Measurements from ENCODE around the gene PLB1. TPM values are rescaled to one million over a fixed set of nuclear protein-coding genes. Genes with fewer than 3 reads are reported as not detected.

Gene PLB1
- total RNA-seq, 2 donors from 2014 or later = 7.4 to 9.6 TPM

DNA sequence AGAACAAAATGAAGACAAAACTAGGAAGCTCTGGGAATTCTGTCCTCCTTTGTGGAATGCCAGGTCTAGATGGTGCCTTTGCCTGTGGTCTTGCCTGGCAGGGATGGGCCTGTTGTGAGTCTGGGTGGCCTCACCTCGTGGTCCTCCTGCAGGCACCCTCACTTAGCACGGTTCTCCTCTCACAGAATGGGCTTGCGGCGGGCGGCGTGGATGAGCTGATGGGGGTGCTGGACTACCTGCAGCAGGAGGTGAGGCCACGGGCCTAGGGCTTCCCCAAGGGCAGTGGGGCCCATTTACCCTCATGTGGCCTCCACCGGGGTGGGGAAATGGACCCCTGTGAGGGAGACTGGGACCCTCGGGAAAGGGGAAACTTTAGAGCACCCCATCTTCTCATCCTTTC lies 42.3 kb downstream of the PLB1 start:
- TF ChIP-seq CTCF (IDR thresholded peaks at IDR 0.05) = no peak
- no peak for TF ChIP-seq POLR2A (IDR thresholded peaks at IDR 0.05)
- no peak for TF ChIP-seq POLR2AphosphoS5 (IDR thresholded peaks at IDR 0.05)
- intact Hi-C loops (cut with DNase I) = no loop called here
- no peak for DNase-seq (ENCODE audit: low spot score)
- Histone ChIP-seq H3K9me3 (no peaks in the 10 kb centered on the region), H3K36me3 (no peaks in the 10 kb centered on the region), H3K4me3 (no peak overlapping the region), H3K4me1 (replicated peaks) (no peaks in the 10 kb centered on the region), H3K27ac (no peak overlapping the region), H3K27me3 (replicated peaks; ENCODE audit: insufficient read depth) (no peaks in the 10 kb centered on the region)
- WGBS = 93% methylated on average over 9 of the region's 9 CpGs

- H3K27me3 ChIP-seq (replicated peaks; ENCODE audit: insufficient read depth) = no peaks in the 10 kb centered on the region
- no peaks in the 10 kb centered on the region for H3K4me1 ChIP-seq (replicated peaks)
- no peak overlapping the region for H3K4me3 ChIP-seq
- H3K36me3 ChIP-seq = no peaks in the 10 kb centered on the region
- H3K27ac ChIP-seq = no peak overlapping the region
- H3K9me3 ChIP-seq = no peaks in the 10 kb centered on the region
- intact Hi-C loops (cut with DNase I) = no loop called here
- 79% methylated on average over 6 of the region's 9 CpGs for WGBS
- no peak for TF ChIP-seq POLR2A (IDR thresholded peaks at IDR 0.05)
- no peak for DNase-seq (ENCODE audit: low spot score)
Observed at GRCh38 chr2:28538652-28539051, 42.8 kb downstream of the PLB1 start.

GRCh38 chr2:28539118-28539541 lies 43.3 kb downstream of the PLB1 start:
- Histone ChIP-seq H3K4me3 (no peak overlapping the region), H3K27ac (no peak overlapping the region), H3K36me3 (no peaks in the 10 kb centered on the region), H3K4me1 (replicated peaks) (no peaks in the 10 kb centered on the region), H3K9me3 (no peaks in the 10 kb centered on the region), H3K27me3 (replicated peaks; ENCODE audit: insufficient read depth) (no peaks in the 10 kb centered on the region)
- 44% methylated on average over 14 of the region's 14 CpGs for WGBS
- intact Hi-C loops (cut with DNase I) = no loop called here
- no peak for DNase-seq (ENCODE audit: low spot score)
- TF ChIP-seq CTCF (IDR thresholded peaks at IDR 0.05) (no peak), POLR2A (IDR thresholded peaks at IDR 0.05) (no peak)

DNA sequence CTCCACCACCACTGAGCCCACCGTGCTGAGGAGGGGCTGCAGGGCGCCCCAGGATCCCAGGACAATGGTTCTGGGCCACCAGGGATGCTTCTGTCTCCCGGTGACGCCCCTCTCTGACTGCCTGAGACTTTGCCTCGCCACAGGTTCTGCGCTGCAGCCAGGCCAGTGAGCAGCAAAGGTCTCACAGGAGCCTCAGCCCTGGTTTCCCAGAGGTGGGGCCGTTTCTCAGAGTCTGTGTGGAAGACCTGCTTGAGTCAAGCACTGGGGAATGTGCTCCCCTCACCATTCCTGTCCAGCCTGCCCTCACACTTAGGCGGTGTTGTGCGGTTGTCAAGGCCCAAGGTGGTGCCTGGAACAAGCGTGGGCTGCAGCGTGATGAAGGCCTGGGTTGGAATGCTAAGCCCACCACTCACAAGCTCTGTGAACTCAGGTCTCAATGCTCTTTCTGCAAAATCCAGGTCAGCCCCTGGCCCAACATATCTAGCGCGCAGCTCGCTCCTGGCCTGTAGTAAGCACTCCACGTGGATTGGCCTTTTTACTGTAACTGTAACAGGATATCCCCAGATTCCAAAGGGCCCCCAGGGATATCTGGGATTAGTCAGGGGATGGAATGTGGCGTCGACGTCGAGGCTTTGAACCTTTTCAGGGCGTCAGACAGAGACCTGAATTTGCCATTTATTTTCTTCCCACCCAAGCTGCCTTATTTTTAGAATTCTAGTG lies 47.6 kb downstream of the PLB1 start:
- Histone ChIP-seq H3K4me1 (replicated peaks) (no peaks in the 10 kb centered on the region), H3K36me3 (no peaks in the 10 kb centered on the region), H3K27me3 (replicated peaks; ENCODE audit: insufficient read depth) (no peaks in the 10 kb centered on the region), H3K9me3 (no peaks in the 10 kb centered on the region), H3K27ac (no peak overlapping the region), H3K4me3 (no peak overlapping the region)
- intact Hi-C loops (cut with DNase I) = no loop called here
- DNase-seq (ENCODE audit: low spot score) = no peak
- TF ChIP-seq POLR2A (IDR thresholded peaks at IDR 0.05) (no peak), POLR2AphosphoS5 (IDR thresholded peaks at IDR 0.05) (no peak), CTCF (IDR thresholded peaks at IDR 0.05) (no peak)
- WGBS = 86% methylated on average over 20 of the region's 20 CpGs

DNA sequence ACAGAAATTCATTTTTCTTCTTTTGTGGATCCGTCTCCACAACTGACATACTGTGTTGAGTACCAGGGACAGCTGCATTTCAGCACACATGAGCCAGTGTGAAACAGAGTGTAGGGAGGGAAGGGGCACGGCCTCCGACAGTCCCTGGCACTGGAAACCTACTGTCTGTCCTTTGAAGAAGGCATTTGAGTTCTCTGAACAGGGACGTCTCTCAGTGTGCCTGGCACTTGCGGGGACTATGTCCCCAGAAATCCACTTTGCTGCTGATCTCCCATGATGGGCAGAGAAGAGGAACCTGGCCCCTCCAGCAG lies 48.1 kb downstream of the PLB1 start:
- no peak for DNase-seq (ENCODE audit: low spot score)
- intact Hi-C loops (cut with DNase I) = no loop called here
- H3K27ac ChIP-seq = no peak overlapping the region

More for the DNA sequence above, 48.1 kb downstream of the PLB1 start:
- no peak overlapping the region for H3K4me3 ChIP-seq
- no peaks in the 10 kb centered on the region for H3K4me1 ChIP-seq (replicated peaks)
- no peak for TF ChIP-seq POLR2AphosphoS5 (IDR thresholded peaks at IDR 0.05)
- no peak for TF ChIP-seq POLR2A (IDR thresholded peaks at IDR 0.05)
- TF ChIP-seq CTCF (IDR thresholded peaks at IDR 0.05) = no peak
- H3K27me3 ChIP-seq (replicated peaks; ENCODE audit: insufficient read depth) = no peaks in the 10 kb centered on the region
- H3K36me3 ChIP-seq = no peaks in the 10 kb centered on the region
- H3K9me3 ChIP-seq = no peaks in the 10 kb centered on the region
- whole genome bisulfite sequencing = 84% methylated on average over 5 of the region's 5 CpGs

All from prostate gland (tissue), 2 donors.